GM12878 (cell line): ENCODE results near the gene EXPH5. TPM values are rescaled to one million over a fixed set of nuclear protein-coding genes. Genes with fewer than 3 reads are reported as not detected.

ENCODE experiments used
- ATAC-seq: fragments of 200-7000 bp; cut with Tn5 transposase; 3 replicates; pipeline ENCODE4 v1.9.1; 2020; ENCODE audit warnings: mild to moderate bottlenecking, moderate library complexity
- BruUV-seq: library from RNA; stranded (reverse); fragments of 400-500 nt; replicated peaks from 2 replicates; lab custom pipeline; 2021; lab: Mats Ljungman, UMichigan
- CTCF ChIA-PET: fragments of 300-600 bp; sonication (Branson Sonifier 250); formaldehyde crosslinking; extraction: SDS; loops from one replicate; lab custom pipeline; 2021; ENCODE audit warnings: inconsistent platforms; lab: Yijun Ruan, JAX
- POLR2A ChIA-PET: fragments of 350-600 bp; formaldehyde crosslinking; extraction: SDS; loops from one replicate; lab custom pipeline; 2021; ENCODE audit warnings: inconsistent platforms; lab: Charles Lee
- RAD21 ChIA-PET: fragments of 300-600 bp; sonication (Branson Sonifier 250); formaldehyde crosslinking; loops from one replicate; lab custom pipeline; 2023; ENCODE audit warnings: antibody characterized with exemption; ENCODE audit not compliant: unreplicated experiment; lab: Charles Lee
- SMC1A ChIA-PET: fragments of 300-600 bp; sonication (Branson Sonifier 250); formaldehyde crosslinking; loops from one replicate; lab custom pipeline; 2023; ENCODE audit not compliant: unreplicated experiment, uncharacterized antibody; lab: Charles Lee
- DNase-seq: peaks from one replicate; pipeline ENCODE4 v3.0.0-alpha.2; 2011; ENCODE audit warnings: low read depth, low spot score
- FAIRE-seq: peaks from 3 replicates; lab custom pipeline; 2011; peaks lifted over from hg19 to GRCh38; lab: Jason Lieb, UNC
- H2AFZ ChIP-seq: 2 replicates; pipeline ENCODE4 v1.6.0; 2011; ENCODE audit warnings: low read depth, low read length, control low read depth; ENCODE audit not compliant: control insufficient read depth
- H3K27ac ChIP-seq: 2 replicates; pipeline ENCODE4 v1.5.1; 2011; ENCODE audit warnings: control low read depth; ENCODE audit not compliant: control insufficient read depth, insufficient read depth
- H3K27me3 ChIP-seq, 2 experiments: replicated peaks in 1 of 2; 2 replicates each; pipeline versions ENCODE4 v1.6.0 to v1.6.1; 2011; ENCODE audit warnings: low read length in 1 of 2; ENCODE audit not compliant: control insufficient read depth in 2 of 2, insufficient read depth in 2 of 2
- H3K36me3 ChIP-seq, 2 experiments: 2 replicates each; pipeline ENCODE4 v1.5.1; 2011; ENCODE audit warnings: low read length in 1 of 2; ENCODE audit not compliant: control insufficient read depth in 2 of 2, insufficient read depth in 2 of 2
- H3K4me1 ChIP-seq: 2 replicates; pipeline ENCODE4 v1.6.1; 2011; ENCODE audit warnings: mild to moderate bottlenecking, low read length, moderate library complexity, mixed read lengths; ENCODE audit not compliant: control insufficient read depth, insufficient read depth
- H3K4me2 ChIP-seq: 2 replicates; pipeline ENCODE4 v1.6.0; 2011; ENCODE audit warnings: control low read depth; ENCODE audit not compliant: control insufficient read depth, insufficient read depth
- H3K4me3 ChIP-seq: fragments of 200-600 bp; sonication (generic); 2 replicates; pipeline ENCODE4 v1.5.1; 2016
- H3K79me2 ChIP-seq: 2 replicates; pipeline ENCODE4 v1.6.0; 2011; ENCODE audit warnings: low read length; ENCODE audit not compliant: control insufficient read depth, insufficient read depth
- H3K9ac ChIP-seq: 2 replicates; pipeline ENCODE4 v1.8.0; 2011; ENCODE audit warnings: low read length, control low read depth, mixed read lengths; ENCODE audit not compliant: control insufficient read depth, insufficient read depth
- H3K9me3 ChIP-seq: replicated peaks from 3 replicates; pipeline ENCODE4 v1.5.1; 2011; ENCODE audit warnings: mild to moderate bottlenecking, low read length; ENCODE audit not compliant: control insufficient read depth, insufficient read depth
- H4K20me1 ChIP-seq: 2 replicates; pipeline ENCODE4 v1.6.0; 2011; ENCODE audit not compliant: control insufficient read depth, insufficient read depth
- ATF2 ChIP-seq: IDR thresholded peaks from 2 replicates; pipeline ENCODE4 v1.6.1; 2012; ENCODE audit warnings: low read length, inconsistent platforms
- CREM ChIP-seq: IDR thresholded peaks from 2 replicates; pipeline ENCODE4 v1.6.1; 2014; ENCODE audit warnings: antibody characterized with exemption, low read depth
- CTCF ChIP-seq, 3 experiments: IDR thresholded peaks in 2 of 3; conservative IDR thresholded peaks in 1 of 3; 2 replicates each; pipeline ENCODE4 v1.5.1; 2011; ENCODE audit warnings: low read depth in 3 of 3, low read length in 3 of 3, mild to moderate bottlenecking in 3 of 3, control low read depth in 2 of 3, moderate library complexity in 2 of 3, inconsistent platforms in 1 of 3, mixed read lengths in 1 of 3; ENCODE audit not compliant: control insufficient read depth in 2 of 3, insufficient read depth in 1 of 3; ENCODE audit errors: extremely low read depth in 1 of 3
- IKZF2 ChIP-seq, 2 experiments: fragments of 450-650 bp; IDR thresholded peaks; 2 replicates each; pipeline ENCODE4 v1.6.1; 2017; ENCODE audit warnings: mild to moderate bottlenecking in 2 of 2, moderate library complexity in 2 of 2
- RAD21 ChIP-seq: IDR thresholded peaks from 2 replicates; pipeline ENCODE4 v1.6.1; 2011; ENCODE audit warnings: mild to moderate bottlenecking, low read depth, low read length, moderate library complexity; ENCODE audit not compliant: insufficient read depth
- SKIL ChIP-seq: fragments of 450-650 bp; IDR thresholded peaks from 2 replicates; pipeline ENCODE4 v1.6.1; 2017; ENCODE audit warnings: mild to moderate bottlenecking, low read depth, inconsistent platforms; ENCODE audit not compliant: poor library complexity, severe bottlenecking
- SREBF2 ChIP-seq: IDR thresholded peaks from 2 replicates; pipeline ENCODE4 v1.6.1; 2012; ENCODE audit warnings: mild to moderate bottlenecking, low read length
- TARDBP ChIP-seq: IDR thresholded peaks from 2 replicates; pipeline ENCODE4 v1.6.1; 2016; ENCODE audit warnings: borderline replicate concordance
- ZSCAN29 ChIP-seq: fragments of 450-650 bp; IDR thresholded peaks from 2 replicates; pipeline ENCODE4 v1.6.1; 2017; ENCODE audit warnings: mild to moderate bottlenecking, moderate library complexity
- WGBS: methylation state at CpG from one replicate; pipeline ENCODE4 v1.1.6; 2016; ENCODE audit warnings: low lambda C conversion rate; ENCODE audit not compliant: insufficient replicate concordance, insufficient coverage; ENCODE audit errors: missing lambda C conversion rate; 5-methylcytosine and 5-hydroxymethylcytosine counted together
- in situ Hi-C: fragments of 300-500 bp; cut with MboI; formaldehyde crosslinking; loops from 9 replicates; pipeline ENCODE4 v1.14.3; 2018; ENCODE audit warnings: mixed read lengths
- intact Hi-C: fragments of 100-400 bp; cut with micrococcal nuclease; formaldehyde crosslinking; loops from one replicate; pipeline ENCODE4 v1.14.2; 2022; ENCODE audit not compliant: unreplicated experiment
- polyA plus RNA-seq, 11 experiments: library from polyadenylated mRNA; depleted of rRNA in 4 of 11; unstranded in 6 of 11; stranded (reverse) in 5 of 11; fragments of >200 nt; fragmentation: Nextera tagmentation in 4 of 11; fragmentation: Illumina TruSeq in 1 of 11; extraction: Ambion mirVana in 4 of 11; extraction: Trizol in 1 of 11; gene quantifications; 1 replicate in 1 of 11; 2 replicates in 10 of 11; pipeline versions ENCODE4 v1.2.1 to v1.2.3, GENCODE V29; 2011 to 2016; ENCODE audit warnings: inconsistent platforms in 2 of 11, missing spikeins in 2 of 11, low read depth in 1 of 11
- total RNA-seq, 4 experiments: library from RNA; depleted of rRNA in 3 of 4; stranded (reverse); fragments of >200 nt in 3 of 4; fragmentation: Illumina TruSeq in 1 of 4; extraction: Trizol in 1 of 4; gene quantifications; 2 replicates each; pipeline versions ENCODE4 v1.2.1 to v1.2.3, GENCODE V29; 2013 to 2021

Gene EXPH5
- total and polyA plus RNA-seq, 10 of the 15 experiments (the other 5 are each of a cell fraction or from before 2014, with no cell fraction given): 0.69 to 11.1 (median 4.3) TPM

DNA sequence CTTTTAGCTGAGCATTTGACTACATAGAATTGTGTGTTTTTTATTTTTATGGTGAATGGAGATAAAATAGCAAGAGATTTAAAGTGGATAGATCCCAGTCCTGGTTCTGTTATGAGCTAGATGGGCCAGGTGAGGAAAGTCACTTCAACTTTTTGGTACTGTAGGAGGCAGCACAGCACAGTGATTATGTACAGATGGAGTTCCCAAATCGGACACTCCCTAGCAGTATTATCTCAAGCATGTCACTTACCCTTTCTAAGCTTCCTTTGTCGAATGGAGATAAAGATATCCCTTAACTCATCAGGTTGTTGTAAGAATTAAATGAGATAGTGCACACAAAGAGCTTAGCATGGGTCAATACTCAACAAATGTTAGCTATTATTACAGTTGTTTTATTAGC lies 5.3 kb downstream of the EXPH5 start:
- Histone ChIP-seq H3K79me2 (no peaks in the 10 kb centered on the region; the same call in 1 of the 2 replicates), H3K36me3 (no peaks in the 10 kb centered on the region), H3K9ac (no peak overlapping the region), H2AFZ (no peak overlapping the region), H3K4me1 (peaks cover 11% of the 10 kb centered on the region), H3K4me3 (no peak overlapping the region), H3K9me3 (no peaks in the 10 kb centered on the region), H4K20me1 (no peaks in the 10 kb centered on the region), H3K4me2 (no peak overlapping the region), H3K27ac (no peak overlapping the region), H3K27me3 (no peaks in the 10 kb centered on the region)
- FAIRE-seq (no peak), DNase-seq (no peak), ATAC-seq (no peak)
- in situ Hi-C loops (no loop called here), intact Hi-C loops (loop anchor here (2.0 kb wide), 1 partner anchor 61 kb away; no protein-coding TSS in a partner anchor)
- ChIA-PET RAD21 (interaction anchor here (0.6 to 4.4 kb wide), 23 partner anchors 8 to 579 kb away, joined by 3 to 102 read pairs (median 4); partner anchors contain the start of genes CUL5 and DDX10), CTCF (interaction anchor here (0.8 to 4.2 kb wide), 20 partner anchors 14 to 170 kb away, joined by 3 to 58 read pairs (median 4); partner anchors contain the start of gene DDX10), POLR2A (interaction anchor here (0.6 to 5.5 kb wide), 15 partner anchors 9 to 107 kb away, joined by 3 to 23 read pairs (median 5); partner anchors contain the start of gene DDX10), SMC1A (interaction anchor here (0.6 to 3.9 kb wide), 42 partner anchors 8 to 579 kb away, joined by 3 to 79 read pairs (median 5); partner anchors contain the start of gene CUL5)
- 30% methylated on average over 2 of the region's 2 CpGs for WGBS
- no TSS peak for BruUV-seq
- TF ChIP-seq ZSCAN29 (no peak), RAD21 (peak; percentile 21; the same call in 1 of the 2 replicates), CREM (no peak), ATF2 (no peak), CTCF (IDR thresholded peaks at IDR 0.05 in 2 of 3, conservative IDR thresholded peaks at IDR 0.05 in 1 of 3; ENCODE audit: control insufficient read depth in 2 of 3, extremely low read depth in 1 of 3, insufficient read depth in 1 of 3, low read depth in 3 of 3, low read length in 3 of 3) (peak in 1 of 3 experiments; percentile 26; a peak in 2 of 6 replicates), IKZF2 (IDR thresholded peaks at IDR 0.05) (no peak), TARDBP (no peak), SKIL (no peak), SREBF2 (no peak)
